KOPT-K1 (cell line): ENCODE measurements around the gene MET.

Experiments used
- H3K27ac ChIP-seq: fragments of 200-600 bp; sonication (generic); 2 replicates; pipeline ENCODE4 v1.5.1; 2016; ENCODE audit warnings: antibody characterized with exemption, mild to moderate bottlenecking, low read depth, low read length; ENCODE audit not compliant: poor library complexity, severe bottlenecking
- H3K36me3 ChIP-seq: fragments of 200-600 bp; sonication (generic); 2 replicates; pipeline ENCODE4 v1.5.1; 2017; ENCODE audit warnings: antibody characterized with exemption, mild to moderate bottlenecking, low read length, moderate library complexity; ENCODE audit not compliant: insufficient read depth
- H3K9me3 ChIP-seq: fragments of 200-600 bp; sonication (generic); 2 replicates; pipeline ENCODE4 v1.5.1; 2017; ENCODE audit warnings: antibody characterized with exemption, low read length, mild to moderate bottlenecking; ENCODE audit not compliant: insufficient read depth, poor library complexity, severe bottlenecking

The MET gene

DNA sequence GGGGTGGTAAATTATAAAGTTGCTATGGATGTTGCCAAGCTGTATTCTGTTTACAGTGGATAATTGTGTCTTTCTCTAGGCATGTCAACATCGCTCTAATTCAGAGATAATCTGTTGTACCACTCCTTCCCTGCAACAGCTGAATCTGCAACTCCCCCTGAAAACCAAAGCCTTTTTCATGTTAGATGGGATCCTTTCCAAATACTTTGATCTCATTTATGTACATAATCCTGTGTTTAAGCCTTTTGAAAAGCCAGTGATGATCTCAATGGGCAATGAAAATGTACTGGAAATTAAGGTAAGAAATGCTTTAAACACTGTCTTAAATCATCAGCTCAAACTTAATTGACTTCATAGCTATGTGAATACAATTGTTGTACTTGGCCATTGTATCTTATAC lies 91.0 kb downstream of the MET start:
- no peaks in the 10 kb centered on the region for H3K9me3 ChIP-seq
- H3K27ac ChIP-seq, result no peak overlapping the region
- H3K36me3 ChIP-seq, result no peaks in the 10 kb centered on the region

DNA sequence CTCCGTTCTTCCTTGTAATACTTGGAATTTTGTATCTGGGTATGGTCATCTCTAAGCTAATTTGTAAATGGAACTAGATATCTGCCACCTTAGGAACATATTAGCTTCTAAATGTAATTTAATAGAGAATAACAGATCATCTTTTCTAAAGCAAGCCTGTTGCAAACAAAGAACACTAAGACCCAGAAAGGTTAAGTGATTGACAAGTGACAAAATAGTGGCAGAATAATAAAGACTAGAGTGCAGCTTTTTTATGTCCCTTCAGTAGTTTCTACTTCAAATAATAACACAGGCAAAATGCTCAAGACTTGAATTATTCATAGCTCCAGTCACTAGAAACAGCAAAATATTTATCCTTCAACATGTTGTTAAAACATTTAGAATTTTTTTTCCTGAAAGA lies 91.7 kb downstream of the MET start:
- Histone ChIP-seq H3K27ac (no peak overlapping the region), H3K36me3 (no peaks in the 10 kb centered on the region), H3K9me3 (no peaks in the 10 kb centered on the region)

DNA sequence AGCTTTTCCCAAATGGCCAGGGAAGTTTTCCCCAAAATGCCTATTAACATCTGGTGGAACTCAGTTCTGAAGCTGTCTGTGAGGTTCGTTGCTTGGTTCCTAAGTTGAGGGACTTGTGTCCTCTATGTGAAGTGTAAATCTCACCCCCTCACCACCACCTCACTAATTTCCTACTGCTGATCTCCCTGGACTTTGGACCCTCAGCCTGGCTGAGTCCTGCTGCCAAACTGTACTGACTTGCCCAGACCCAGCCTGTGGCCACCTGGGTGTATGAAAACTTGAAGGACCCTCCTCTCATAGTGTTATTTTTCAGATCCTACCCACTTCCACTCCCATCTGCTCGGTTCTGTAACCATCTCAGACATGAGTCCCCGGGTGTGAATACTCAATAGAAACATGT lies 94.9 kb downstream of the MET start:
- no peaks in the 10 kb centered on the region for H3K36me3 ChIP-seq
- no peak overlapping the region for H3K27ac ChIP-seq
- H3K9me3 ChIP-seq, result no peaks in the 10 kb centered on the region

DNA sequence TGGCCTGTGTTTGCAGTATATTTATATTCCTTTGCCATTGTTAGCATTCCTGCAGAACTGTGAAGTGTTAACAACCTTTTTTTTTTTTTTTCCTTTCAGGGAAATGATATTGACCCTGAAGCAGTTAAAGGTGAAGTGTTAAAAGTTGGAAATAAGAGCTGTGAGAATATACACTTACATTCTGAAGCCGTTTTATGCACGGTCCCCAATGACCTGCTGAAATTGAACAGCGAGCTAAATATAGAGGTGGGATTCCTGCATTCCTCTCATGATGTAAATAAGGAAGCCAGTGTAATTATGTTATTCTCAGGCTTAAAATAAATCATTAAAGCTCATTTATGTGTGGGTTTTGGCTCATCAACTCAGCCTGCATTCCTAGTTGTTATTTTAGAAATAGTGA lies 97.5 kb downstream of the MET start:
- Histone ChIP-seq H3K9me3 (no peaks in the 10 kb centered on the region), H3K27ac (no peak overlapping the region), H3K36me3 (no peaks in the 10 kb centered on the region)

DNA sequence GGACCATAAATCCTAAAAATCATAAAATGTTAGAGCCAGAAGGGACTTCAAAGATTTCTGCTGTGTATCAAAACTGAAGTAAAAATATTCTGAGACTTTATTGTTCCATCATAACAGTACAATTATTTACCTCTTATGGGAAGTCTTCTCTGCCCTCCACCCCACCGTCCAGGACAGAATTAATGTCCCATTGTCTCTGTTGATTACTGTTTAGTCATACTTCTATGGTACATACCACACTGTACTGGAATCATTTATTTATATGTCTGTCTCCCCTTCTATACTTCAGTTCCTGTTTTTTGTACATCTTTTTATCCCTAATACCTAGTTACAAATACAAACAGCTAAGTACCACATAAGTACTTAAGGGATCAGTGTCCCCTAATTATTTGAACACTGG lies 98.9 kb downstream of the MET start:
- Histone ChIP-seq H3K9me3 (no peaks in the 10 kb centered on the region), H3K36me3 (no peaks in the 10 kb centered on the region), H3K27ac (no peak overlapping the region)

DNA sequence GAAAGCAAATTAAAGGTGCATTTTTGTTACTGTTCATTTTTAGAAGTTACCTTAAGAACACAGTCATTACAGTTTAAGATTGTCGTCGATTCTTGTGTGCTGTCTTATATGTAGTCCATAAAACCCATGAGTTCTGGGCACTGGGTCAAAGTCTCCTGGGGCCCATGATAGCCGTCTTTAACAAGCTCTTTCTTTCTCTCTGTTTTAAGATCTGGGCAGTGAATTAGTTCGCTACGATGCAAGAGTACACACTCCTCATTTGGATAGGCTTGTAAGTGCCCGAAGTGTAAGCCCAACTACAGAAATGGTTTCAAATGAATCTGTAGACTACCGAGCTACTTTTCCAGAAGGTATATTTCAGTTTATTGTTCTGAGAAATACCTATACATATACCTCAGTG lies 99.6 kb downstream of the MET start:
- H3K9me3 ChIP-seq, result no peaks in the 10 kb centered on the region

DNA sequence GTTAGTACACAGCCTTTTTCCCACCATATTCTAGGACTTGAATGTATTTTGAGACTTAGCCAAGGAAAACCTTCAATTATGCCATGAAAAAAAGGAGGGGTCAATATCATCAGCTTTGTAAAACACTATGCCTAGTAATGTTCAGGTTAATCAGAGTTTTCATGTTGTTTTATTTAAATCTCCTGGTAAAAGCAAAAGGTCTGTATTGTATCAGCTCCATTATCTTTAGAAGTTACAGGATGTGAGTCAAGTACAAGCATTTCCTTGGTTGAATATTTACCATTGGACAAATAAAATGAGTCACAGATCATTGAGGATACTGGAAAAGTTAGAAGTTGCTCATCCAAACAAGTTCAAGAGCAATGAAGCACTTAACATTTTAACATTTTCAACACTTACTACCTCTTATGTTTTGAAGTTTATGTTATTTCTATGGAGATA lies 100.4 kb downstream of the MET start:
- Histone ChIP-seq H3K36me3 (no peaks in the 10 kb centered on the region), H3K27ac (no peak overlapping the region), H3K9me3 (no peaks in the 10 kb centered on the region)

More for the DNA sequence above, 99.6 kb downstream of the MET start:
- no peak overlapping the region for H3K27ac ChIP-seq
- no peaks in the 10 kb centered on the region for H3K36me3 ChIP-seq

DNA sequence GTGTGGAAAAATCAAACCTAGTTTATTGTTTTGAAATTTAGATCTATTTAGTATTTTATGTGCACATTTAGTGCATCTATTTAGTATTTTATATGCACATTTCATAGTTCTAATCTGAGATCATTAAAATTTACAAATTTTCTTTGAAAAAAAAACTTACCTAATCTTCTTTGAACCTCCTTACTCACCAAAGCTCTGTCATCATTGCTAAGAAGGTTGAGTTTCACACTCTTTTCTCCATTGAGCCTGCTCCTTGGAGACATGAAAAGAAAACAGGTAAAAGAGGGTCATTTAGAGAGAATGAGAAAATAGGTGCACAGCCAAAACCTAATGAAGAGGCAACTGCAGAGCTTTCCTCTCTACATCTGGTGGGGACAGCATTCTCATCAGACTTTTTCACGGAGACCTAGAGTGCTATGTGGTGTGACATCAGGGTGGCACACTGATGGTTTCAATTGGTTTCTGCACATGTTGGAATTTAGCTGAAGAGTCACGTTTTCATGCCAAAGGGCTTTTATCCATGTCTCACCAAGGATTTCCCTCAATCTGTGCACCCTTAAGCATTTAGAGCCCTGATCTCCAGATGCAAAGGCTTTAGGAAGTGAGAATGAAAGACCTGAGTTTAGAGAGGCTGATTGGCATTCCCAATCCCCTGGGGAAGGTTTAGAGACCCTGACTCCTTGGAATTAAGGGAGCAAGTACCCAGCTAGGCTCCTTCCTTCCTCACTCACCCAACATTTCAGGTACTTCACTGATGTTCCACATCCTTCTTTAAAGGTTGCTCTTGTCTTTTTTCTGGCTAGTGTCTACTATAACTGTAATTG lies 101.1 kb downstream of the MET start:
- no peak overlapping the region for H3K27ac ChIP-seq
- no peaks in the 10 kb centered on the region for H3K36me3 ChIP-seq
- H3K9me3 ChIP-seq, result no peaks in the 10 kb centered on the region

DNA sequence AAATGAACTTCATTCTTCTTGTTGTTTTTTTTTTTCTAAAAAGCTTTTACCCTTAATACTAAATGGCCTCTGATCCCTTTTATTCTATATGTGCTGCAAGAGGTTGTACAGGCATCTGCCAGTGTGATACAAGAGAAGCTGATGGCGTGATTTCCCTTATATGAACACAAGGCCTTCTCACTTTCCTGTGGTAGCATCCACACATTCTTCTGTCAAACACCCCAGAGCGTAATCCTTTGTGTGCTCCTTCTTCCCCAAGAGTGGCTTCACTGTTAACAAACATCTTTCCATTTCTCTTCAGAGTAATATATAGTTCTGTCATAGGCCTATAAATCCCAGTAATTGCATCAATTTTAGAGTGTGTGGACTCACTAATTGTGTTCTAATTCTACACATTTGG lies 104.0 kb downstream of the MET start:
- H3K36me3 ChIP-seq, result no peaks in the 10 kb centered on the region
- no peaks in the 10 kb centered on the region for H3K9me3 ChIP-seq
- H3K27ac ChIP-seq, result no peak overlapping the region

DNA sequence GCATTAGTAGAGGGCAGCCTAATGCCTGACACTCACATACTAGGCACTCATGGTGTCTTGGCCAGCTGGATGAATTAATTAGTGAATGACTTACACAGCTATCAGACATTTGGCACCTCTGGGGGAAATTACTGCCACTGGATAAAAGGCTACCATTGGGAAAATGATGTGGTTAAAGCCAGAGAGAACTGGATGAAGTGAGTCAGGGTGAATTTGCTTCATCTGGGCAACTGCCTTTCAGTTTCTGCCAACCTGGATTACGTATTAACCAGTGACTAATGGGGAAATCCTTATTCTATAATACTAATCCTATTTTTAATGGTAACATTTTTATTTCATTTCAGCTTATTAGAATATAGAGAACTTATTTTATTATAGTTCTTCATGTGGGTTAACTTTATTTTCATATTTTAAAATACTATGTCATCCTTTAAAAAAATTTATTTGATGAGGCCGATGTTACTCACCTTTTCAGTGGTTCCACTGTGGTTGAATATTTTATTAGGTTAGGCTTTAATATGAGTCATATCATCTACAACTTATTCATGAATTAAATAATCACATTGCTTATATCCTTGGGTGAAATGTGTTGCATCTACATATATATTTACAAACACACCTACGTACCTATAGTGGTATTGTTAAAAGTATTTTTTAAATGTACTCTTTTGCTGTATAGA lies 104.8 kb downstream of the MET start:
- H3K36me3 ChIP-seq, result no peaks in the 10 kb centered on the region
- no peaks in the 10 kb centered on the region for H3K9me3 ChIP-seq
- no peak overlapping the region for H3K27ac ChIP-seq

DNA sequence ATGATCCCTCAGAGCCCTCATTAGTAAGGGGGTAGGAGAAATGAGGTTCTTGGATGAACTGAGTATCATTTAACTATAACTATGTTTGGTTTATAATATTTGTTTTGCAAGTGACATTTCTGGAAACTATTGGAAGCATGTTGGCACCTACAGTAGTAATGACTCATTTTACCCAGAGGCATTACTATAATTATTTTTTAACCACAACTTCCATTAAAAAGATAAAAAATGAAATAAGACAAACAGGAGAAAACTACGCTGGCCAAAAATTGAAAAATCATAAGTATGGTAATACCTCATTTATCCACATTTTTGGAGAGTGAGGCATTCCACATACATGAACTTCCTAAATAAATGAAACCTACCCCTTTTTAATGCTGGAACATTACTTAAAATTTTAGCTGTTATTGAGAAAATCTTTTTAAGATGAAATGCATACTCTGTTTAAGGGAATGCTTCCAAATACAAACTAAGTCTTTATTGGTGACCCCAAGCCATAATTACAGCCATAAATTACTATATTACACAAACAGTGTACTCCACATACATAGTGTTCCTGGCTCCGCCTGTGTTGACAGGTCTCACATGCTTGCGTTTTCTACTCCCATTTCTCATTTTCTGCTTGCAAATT lies 105.8 kb downstream of the MET start:
- H3K36me3 ChIP-seq, result no peaks in the 10 kb centered on the region
- no peaks in the 10 kb centered on the region for H3K9me3 ChIP-seq
- H3K27ac ChIP-seq, result no peak overlapping the region

DNA sequence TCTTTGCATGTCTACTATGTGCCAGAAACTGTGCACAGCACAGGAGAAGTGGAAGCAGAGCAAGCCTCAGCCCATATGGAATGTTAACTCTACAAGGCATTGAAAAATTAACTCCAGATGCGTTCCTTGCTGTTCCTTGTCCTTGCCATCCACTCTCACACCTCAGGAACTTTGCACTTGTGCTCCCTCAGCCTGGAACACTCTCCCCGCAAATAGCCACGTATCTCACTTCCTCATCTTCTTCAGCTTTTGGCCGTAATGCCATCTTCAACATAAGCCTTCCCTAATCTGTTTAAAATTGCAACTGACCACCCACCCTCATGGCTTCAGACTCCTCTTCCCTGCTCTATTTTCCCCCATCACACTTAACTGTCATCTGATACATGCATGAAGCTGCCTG lies 107.2 kb downstream of the MET start:
- Histone ChIP-seq H3K27ac (no peak overlapping the region), H3K9me3 (no peaks in the 10 kb centered on the region), H3K36me3 (no peaks in the 10 kb centered on the region)

DNA sequence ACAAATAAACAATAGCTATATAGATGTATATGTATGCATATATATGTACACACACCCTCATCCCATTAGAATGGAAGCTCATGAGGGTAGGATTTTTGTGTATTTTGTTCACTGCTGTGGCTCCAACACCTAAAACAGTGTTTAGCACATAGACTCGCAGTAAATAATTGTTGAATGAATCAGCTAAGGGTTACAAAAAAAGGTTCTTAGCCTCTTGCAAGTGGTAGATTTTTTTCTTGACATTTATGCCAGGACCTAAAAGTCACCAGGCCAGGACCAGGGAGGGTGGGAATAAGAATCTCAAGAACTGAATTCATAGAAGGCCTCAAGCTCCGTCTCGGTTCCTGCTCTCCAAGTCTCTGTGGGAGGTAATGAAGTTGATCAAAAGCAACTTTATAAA lies 107.9 kb downstream of the MET start:
- no peaks in the 10 kb centered on the region for H3K9me3 ChIP-seq
- no peak overlapping the region for H3K27ac ChIP-seq
- no peaks in the 10 kb centered on the region for H3K36me3 ChIP-seq

DNA sequence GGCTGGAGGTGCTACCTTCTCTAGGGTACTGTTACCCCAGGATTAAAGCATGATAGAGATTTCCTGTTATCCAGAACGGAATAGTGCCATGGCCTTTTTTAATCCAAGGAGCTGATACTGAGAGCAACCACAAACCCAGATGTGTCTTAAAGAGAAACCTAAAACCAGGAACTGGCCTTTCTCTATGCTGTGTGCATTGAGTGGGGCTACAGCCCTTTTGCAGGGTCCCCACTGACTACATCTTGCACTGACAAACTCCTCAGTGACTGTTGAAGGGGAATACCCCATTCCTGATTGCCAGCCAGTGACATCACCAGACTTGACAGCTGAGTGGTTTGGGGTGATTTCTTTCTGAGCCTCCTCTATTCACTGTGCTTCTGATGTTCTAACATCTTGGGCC lies 108.5 kb downstream of the MET start:
- Histone ChIP-seq H3K27ac (no peak overlapping the region), H3K9me3 (no peaks in the 10 kb centered on the region), H3K36me3 (no peaks in the 10 kb centered on the region)

DNA sequence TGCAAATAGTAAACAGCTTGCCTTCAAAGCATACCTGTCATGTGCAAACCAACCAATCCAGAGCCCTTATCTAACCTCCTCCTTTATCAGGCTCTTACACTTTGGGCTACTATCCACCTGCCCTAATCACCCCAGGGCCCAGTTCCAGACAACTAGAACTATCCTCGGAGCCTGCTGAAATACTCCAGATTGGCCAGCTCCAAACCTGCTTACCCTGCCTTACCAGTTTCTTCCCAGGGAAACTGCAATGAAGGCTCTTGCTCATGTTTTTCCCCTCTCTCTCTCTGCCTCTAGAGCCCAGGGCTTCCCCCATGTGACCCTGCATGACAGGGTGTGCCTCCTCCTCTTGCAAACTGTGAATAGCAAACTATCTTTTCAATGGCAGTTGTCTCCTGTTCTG lies 109.0 kb downstream of the MET start:
- H3K27ac ChIP-seq, result no peak overlapping the region
- no peaks in the 10 kb centered on the region for H3K9me3 ChIP-seq
- no peaks in the 10 kb centered on the region for H3K36me3 ChIP-seq
